HG03469 (cell line): ENCODE results near the gene SETD2.
"Not testable (repeated sequence)": the region's sequence is repeated elsewhere in the genome, so short reads cannot be mapped to it uniquely, and the experiment has no call there.

Source experiments
- ATAC-seq: cut with Tn5 transposase; IDR thresholded peaks from one replicate; pipeline ENCODE4 v1.9.1; 2021; ENCODE audit warnings: mild to moderate bottlenecking, moderate library complexity, moderate number of reproducible peaks; ENCODE audit not compliant: unreplicated experiment

SETD2 gene

DNA sequence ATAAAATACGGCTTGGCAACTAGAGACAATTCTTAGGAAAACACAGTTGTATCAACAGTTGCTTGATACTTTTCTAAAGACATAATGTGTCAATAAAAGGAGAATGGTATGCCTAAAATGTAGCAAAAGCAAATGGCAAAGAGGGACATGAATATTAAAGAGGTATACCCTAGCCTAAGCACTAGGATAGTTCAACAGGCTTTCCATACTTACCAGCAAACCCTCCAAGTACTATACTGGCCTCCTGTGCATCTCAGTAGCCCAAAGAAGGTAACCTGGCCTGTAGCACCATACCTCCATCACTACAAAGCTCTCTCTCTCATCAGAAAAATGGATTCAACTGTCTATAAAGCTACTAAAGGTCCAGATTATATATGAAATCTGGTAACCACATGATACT lies 7.5 kb downstream of the SETD2 start:
- no peak for ATAC-seq

DNA sequence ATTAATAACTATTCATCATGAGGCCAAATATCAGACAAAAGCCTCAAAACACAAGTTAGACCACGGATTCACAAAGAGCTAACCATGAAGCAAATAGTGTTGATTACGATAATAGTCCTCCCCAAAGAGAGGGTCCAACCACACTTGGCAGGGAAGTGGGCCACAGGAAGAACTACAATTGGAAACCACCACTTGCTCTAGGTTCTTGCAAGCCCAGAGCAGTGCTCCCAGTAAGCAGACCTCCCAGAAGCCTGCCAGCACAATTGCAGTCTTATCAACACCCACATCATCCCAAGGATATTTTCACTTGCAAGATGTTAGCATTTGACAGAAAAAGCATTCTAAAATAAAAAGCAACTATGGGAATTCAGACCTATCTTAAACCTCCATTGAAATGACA lies 11.3 kb downstream of the SETD2 start:
- ATAC-seq, result no peak

DNA sequence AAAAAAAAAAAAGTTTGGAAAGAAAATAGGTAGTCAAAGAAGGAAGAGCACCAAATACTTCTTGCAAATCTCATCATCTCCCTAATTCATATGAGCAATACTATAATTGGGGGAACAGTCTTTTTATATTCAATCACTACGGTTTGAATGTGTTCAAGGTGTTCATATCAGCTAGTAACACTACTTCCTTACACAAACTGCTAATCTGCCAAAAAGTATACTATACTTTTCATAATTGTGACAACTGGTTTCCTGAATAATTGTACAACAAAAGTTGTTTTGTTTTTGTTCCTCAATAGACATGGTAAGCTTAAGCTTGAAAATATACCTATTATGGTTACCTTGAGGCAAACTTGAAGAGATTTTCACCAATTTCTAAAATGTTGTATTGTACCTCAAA lies 12.1 kb downstream of the SETD2 start:
- no peak for ATAC-seq

DNA sequence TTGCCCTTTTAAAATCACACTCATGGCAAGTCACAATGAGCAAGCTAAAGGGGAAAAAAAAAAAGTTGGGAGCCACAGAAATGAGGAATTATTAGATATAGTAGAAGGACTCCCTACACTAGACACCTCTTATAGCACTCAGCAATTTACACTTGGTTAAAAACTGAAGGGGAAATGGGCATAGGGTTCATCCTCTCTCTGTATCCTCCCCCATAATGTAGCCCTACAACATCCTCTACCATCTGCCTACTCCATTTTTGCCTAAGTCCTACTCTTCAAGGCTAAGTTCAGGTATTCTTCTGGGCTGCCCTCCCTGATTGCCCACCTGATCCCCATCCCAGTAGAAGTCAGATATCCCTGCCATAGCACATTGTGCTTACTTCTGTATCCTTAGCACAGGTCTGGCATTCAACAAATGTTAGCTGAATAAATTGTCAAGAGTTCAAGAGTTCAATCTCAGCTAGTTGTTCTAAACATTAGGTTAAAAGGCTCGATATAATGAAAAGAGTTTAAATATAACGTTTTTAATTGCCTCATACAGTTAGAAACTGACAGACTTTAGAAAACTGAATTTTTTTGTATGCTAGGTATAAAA lies 14.5 kb downstream of the SETD2 start:
- ATAC-seq, result no peak

DNA sequence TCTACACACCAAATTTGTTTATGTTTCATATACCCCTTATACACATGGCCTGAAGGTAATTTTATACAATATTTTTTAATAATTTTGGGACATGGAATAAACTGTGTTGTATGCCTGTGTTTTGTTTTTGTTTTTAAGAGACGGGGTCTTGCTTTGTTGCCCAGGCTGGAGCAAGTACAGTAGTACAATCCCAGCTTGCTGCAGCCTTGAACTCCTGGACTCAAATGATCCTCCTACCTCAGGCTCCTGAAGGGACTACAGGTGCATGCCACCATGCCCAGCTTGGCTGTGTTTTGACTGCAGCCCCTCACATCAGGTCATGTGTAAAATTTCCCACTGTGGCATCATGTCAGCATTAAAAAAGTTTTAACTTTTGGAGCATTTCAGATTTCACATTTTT lies 18.6 kb downstream of the SETD2 start:
- no peak for ATAC-seq

DNA sequence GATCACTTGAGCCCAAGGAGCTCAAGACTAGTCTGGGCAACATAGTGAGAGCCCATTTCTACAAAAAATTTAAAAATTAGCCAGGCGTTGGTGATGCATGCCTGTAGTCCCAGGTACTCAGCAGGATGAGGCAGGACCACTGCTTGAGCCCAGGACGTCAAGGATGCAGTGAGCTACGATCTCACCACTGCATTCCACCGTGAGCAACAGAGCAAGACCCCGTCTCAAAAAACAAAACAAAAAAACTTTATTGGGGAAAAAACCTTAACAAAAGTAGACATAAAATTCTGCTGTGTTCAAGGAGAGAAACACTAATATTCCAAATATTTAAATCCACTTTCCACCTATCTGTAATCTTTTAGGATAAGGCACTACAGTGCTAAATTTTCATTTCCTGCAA lies 20.8 kb downstream of the SETD2 start:
- no peak for ATAC-seq

DNA sequence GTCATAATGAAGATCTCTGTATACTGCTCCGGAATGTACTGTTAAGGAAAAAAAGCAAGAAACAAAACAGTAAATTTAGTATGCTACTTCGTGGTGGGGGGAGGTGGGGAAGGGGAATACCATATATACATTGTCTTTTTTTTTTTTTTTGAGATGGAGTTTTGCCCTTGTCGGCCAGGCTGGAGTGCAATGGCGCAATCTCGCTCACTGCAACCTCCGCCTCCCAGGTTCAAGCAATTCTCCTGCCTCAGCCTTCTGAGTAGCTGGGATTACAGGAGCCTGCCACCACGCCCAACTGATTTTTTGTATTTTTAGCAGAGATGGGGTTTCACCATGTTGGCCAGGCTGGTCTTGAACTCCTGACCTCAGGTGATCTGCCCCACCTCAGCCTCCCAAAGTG lies 21.4 kb downstream of the SETD2 start:
- not testable (repeated sequence) for ATAC-seq

DNA sequence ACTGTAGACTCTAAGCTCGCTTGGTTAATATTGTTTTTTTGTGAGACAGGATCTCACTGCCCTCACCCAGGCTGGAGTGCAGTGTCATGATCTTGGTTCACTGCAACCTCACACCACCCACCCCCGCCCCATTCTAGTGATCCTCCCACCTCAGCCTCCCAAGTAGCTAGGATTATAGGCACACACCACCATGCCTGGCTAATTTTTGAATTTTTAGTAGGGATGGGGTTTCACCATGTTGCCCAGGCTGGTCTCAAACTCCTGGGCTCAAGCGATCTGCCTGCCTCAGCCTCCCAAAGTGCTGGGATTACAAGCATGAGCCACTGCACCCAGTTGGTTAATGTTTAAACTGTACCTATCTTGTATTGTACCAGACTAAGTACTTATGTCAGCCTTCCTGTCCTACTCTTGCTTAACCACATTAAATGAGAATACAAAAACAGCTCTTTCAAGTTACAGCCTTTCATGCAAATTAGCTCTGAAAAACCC lies 22.9 kb downstream of the SETD2 start:
- ATAC-seq, result not testable (repeated sequence)

DNA sequence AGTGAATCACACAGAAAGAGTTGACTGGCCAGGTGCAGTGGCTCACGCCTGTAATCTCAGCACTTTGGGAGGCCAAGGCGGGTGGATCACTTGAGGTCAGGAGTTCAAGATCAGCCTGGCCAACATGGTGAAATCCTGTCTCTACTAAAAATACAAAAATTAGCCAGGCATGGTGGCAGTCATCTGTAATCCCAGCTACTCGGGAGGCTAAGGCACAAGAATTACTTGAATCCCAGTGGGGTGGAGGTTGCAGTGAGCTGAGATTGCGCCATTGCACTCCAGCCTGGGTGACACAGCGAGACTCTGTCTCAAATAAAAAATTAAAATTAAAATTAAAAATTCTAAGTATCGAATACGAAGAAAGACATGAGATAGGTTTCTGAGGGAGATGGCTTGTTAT lies 23.4 kb downstream of the SETD2 start:
- ATAC-seq, result not testable (repeated sequence)

DNA sequence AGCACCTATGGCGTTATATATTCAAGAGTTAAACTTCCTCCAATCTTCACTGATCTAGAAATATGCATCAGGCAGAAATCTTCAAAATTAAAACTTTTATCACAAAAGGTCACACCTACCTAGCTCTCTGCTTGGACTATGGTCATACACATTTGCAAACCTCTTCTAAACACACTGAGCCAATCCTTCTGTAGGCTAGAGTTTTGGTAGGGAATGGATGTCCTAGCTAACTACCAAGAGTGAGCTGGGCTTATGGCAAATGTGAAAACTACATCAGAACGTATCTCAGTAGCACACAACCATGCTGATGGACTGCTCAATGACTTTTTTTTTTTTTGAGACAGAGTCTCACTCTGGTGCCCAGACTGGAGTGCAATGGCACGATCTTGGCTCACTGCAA lies 29.6 kb downstream of the SETD2 start:
- no peak for ATAC-seq

DNA sequence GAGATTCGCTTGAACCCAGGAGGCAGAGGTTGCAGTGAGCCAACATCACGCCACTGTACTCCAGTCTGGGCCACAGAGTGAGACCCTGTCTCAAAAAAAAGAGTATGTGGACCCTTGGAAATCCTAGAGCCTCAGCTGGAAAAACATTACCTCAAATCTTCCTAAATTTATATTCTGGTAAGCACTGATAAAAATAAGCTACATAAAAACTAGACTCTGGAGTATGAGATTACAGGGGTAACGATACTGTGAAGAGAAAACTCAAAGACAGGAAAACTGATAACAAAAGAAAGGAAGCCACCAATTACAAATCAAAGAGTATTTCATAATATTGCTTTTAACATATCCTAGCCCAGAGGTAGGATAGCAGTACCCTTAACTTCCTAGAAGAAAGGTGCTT lies 30.3 kb downstream of the SETD2 start:
- ATAC-seq, result no peak

DNA sequence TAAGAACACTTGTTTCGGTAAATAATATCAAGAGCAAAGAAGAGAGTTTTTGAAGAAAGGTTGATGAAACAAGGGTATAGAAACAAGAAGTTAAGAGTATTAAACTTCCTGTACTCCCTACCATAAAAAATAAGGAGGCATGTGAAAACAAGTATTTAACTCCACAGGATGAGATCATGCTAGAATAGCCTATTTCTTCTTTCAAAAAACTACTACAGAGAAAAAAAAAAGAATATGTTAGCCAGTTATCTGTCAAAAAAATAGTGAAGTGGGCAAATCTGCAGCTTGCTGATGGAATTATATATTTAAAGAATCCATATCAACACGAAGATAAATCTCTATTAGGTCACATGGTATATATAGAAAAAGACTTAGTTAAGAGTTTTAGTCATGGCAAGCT lies 33.4 kb downstream of the SETD2 start:
- no peak for ATAC-seq

DNA sequence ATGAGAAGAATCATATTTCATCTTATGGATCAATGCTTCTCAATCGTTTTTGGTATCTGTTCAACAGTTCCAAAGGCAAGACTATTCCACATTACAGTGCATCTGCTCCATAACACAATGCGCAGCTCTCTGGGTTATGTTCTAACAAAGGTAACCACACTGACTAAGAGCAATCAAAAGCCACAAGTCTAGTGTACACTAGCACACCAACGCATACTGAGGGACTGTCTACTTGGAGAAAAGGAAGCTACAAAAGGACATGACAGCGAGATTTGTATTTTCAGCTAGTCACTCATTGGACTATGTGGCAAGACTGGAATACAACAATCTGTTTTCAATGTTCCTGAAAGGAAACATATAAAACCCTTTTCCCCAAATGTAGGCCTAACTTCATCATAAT lies 35.8 kb downstream of the SETD2 start:
- ATAC-seq, result no peak

DNA sequence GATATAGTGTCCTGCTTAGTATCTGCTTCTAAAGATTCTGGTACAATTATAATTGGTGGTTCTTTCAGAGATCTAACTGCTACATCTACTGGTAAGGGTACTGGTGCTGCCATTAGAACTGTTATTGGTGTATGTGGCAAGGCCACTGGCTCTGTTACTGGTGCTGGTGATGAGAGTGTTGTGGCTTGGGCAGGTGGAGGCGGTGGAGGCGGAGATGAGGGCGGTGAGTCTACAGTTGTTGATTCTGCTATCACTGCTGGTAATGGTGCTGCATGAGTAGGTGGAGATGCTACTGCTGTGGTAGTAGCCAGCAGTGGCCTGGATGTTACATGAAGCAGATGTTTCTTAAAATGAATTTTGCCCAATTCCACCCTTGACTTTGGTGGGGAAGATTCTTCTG lies 40.1 kb downstream of the SETD2 start:
- ATAC-seq, result no peak

DNA sequence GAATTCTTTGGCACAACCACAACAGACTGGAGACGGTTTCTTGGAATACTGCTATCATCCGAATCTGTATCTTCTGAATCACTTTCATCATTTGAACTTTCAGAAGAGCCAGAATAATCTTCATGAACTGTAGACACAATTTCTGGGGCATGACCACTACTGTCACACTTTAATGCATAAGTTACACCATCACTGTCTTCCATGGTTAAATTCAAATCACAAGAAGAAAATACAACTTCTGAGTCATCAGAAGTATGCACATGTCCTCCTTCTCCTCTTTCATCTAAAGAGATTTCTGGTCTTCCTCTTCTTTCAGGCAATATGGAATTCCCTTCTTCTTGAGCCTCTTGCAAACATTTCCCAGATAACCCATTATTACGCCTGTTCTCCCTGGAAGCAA lies 42.5 kb downstream of the SETD2 start:
- no peak for ATAC-seq

DNA sequence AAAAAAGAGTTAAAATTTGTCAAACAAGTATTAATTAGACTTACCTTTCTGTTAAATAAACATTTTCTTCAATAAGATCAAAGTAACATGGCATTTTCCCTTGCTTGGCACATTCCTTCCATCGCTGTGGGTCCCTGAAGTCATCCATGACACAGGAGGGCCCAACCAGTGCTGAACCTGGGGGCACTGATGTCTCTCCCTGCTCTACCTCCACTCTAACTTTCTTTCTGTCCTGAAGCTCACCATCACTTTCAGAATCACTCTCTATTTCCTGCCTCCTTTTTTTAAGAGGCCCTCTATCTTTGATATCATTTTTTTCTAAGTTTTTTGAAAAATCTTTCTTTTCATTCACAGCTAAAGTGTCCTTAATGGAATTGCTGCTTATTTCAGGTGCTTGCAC lies 43.8 kb downstream of the SETD2 start:
- no peak for ATAC-seq

DNA sequence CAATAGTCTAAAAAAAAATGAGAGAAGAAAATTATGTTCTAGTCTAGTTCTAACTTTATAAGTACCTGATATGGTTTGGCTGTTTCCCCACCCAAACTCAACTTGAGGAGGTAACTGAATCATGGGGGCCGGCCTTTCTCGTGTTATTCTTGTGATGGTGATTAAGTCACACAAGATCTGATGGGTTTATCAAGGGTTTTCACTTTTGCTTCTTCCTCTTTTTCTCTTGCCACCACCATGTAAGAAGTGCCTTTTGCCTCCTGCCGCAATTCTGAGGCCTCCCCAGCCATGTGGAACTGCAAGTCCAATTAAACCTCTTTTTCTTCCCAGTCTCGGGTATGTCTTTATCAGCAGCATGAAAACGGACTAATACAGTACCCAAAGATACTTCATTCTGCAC lies 44.5 kb downstream of the SETD2 start:
- not testable (repeated sequence) for ATAC-seq

DNA sequence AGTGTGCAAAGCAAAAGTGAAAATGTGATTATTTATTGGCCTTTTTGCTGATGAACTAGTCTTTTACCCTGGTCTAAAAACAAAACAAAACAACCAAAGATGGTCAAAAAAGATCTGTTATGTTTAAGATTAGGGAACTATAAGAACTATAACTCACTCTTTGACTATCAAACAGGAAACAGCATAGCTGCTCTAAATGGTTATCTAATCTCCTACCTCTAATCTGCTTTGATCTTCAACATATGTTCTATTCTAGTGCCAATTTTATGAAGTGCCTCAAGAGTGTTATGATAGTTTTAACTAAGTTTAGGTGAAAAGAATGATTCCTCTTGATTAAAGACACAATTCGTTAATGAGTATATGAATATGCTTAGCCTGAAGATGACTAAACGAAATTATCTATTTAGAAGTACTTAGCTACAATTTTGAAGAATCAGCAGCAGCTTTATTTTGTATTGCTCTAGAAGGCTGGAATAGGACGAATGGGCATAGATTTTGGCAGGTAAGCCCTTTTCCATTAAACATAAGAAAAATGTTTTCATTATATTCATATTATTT lies 46.0 kb downstream of the SETD2 start:
- ATAC-seq, result no peak

DNA sequence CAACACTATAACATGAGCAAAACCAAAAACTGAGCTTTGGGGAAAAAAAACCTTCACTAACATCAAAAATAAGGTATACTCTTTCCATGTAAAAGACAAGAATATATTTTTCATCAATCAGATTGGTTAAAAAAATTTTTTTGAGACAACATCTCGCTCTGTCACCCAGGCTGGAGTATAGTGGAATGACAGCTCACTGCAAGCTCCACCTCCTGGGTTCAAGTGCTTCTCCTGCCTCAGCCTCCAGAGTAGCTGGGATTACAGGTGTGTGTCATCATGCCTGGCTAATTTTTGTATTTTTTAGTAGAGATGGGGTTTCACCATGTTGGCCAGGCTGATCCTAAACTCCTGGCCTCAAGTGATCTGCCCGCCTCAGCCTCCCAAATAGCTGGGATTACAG lies 48.4 kb downstream of the SETD2 start:
- ATAC-seq, result not testable (repeated sequence)

DNA sequence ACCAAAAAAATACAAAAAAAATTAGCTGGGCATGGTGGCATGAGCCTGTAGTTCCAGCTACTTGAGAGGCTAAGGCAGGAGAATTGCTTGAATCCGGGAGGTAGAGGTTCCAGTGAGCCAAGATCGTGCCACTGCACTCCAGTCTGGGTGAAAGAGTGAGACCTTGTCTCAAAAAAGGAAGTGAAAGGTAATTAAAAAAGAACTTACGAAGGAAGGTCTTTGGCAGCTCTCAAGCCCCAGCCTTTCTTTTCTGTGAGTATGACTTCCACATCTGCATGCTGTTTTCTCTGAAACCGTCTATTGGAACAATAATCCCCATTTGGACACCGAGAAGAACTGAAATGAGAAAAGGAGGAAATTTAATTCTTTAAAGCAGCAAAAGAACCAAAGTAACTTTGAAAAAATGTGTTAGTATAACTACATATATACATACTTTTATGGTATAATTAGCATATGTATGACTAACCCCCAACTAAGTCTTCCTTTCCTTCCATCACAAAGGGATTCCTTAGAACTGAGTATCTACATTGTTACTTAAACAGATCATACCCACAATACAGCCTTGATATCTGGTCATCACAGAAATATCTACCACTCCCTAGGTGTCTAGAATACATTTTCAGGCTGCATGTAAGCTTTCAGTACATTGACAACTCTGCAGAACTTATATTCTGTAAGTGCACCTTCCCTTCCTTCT lies 50.1 kb downstream of the SETD2 start:
- ATAC-seq, result no peak

DNA sequence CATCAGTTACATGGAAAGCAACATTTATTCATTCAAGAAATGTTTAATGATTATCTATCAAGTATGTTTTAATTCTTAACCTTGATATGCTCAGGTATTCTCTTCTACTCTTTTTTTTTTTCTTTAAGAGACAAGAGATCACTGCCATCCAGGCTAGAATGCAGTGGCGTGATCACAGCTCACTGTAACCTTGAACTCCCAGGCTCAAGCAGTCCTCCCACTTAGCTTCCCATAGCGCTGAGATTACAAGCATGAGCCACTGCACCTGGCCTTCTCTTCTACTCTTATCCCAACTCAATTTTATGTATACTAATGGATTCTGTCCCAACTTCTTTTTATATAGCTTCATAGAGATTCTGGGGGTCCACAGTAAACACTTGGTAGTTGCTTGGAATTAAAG lies 50.9 kb downstream of the SETD2 start:
- ATAC-seq, result no peak

DNA sequence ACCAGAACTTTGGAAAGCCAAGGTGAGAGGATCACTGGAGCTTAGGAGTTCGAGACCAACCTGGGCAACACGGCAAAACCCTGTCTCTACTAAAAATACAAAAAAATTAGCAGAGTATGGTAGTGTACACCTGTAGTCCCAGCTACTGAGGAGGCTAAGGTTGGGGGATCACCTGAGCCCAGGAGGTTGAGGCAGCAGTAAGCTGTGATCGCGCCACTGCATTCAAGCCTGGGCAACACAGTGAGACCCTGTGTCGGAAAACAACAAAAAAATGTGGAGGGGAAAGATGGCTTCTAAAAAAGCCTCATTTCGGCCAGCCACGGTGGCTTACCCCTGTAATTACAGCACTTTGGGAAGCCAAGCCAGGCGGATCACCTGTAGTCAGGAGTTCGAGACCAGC lies 54.5 kb downstream of the SETD2 start:
- ATAC-seq, result no peak

DNA sequence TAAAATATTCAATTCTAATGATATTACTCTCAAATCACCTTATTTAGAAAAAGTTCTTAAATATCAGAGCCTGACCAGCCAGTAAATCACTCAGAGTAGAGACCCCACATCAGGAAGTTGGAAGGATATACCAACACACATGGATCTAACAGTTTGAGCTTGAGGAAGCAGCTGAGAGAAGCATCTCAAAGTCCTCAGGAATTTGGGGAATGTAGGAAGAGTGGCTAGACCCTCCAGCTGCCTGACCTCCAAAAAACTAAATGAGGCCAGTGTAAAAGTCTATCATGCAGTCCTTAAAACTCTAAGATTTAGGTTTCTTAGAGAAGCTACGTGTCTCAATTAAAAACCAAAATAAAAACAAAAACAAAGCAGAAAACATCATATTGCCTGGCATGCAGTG lies 55.4 kb downstream of the SETD2 start:
- ATAC-seq, result no peak
